ENCODE measurements around the gene GABBR2. TPM values are rescaled to one million over a fixed set of nuclear protein-coding genes. Genes with fewer than 3 reads are reported as not detected.

The GABBR2 gene
- total RNA-seq, 1 experiment from 2014 or later = not detected

GRCh38 chr9:98707166-98708102 is 1.3 kb downstream of the GABBR2 start:
- ChIA-PET CTCF (interaction anchor here (0.7 to 1.1 kb wide), 2 partner anchors 19 to 652 kb away, joined by 3 to 4 read pairs; no protein-coding TSS in a partner anchor), POLR2A (no interaction called here)
- Mint-ChIP-seq H3K4me3 (ENCODE audit: unreplicated experiment) (no peak overlapping the region), H3K36me3 (ENCODE audit: insufficient read depth, unreplicated experiment) (no peaks in the 10 kb centered on the region), H3K9me3 (ENCODE audit: unreplicated experiment) (no peaks in the 10 kb centered on the region), H3K27ac (ENCODE audit: low read depth, unreplicated experiment) (no peak overlapping the region), H3K4me1 (ENCODE audit: insufficient read depth, unreplicated experiment) (no peaks in the 10 kb centered on the region), H3K27me3 (ENCODE audit: insufficient read depth, unreplicated experiment) (peaks cover 55% of the 10 kb centered on the region)
- peak; percentile 30 for DNase-seq (ENCODE audit: unreplicated experiment)
- no TSS peak for BruUV-seq (replicated peaks)
- TF ChIP-seq CTCF (IDR thresholded peaks at IDR 0.05; ENCODE audit: unreplicated experiment) = peak; percentile 27
- intact Hi-C loops (cut with micrococcal nuclease) = loop anchor here (1.0 kb wide), 1 partner anchor 392 kb away; no protein-coding TSS in a partner anchor

- TF ChIP-seq CTCF (IDR thresholded peaks at IDR 0.05; ENCODE audit: unreplicated experiment) = no peak
- DNase-seq (ENCODE audit: unreplicated experiment) = no peak
- Mint-ChIP-seq H3K36me3 (ENCODE audit: insufficient read depth, unreplicated experiment) (no peaks in the 10 kb centered on the region), H3K4me3 (ENCODE audit: unreplicated experiment) (no peak overlapping the region), H3K9me3 (ENCODE audit: unreplicated experiment) (no peaks in the 10 kb centered on the region), H3K4me1 (ENCODE audit: insufficient read depth, unreplicated experiment) (no peaks in the 10 kb centered on the region), H3K27me3 (ENCODE audit: insufficient read depth, unreplicated experiment) (peaks cover 55% of the 10 kb centered on the region), H3K27ac (ENCODE audit: low read depth, unreplicated experiment) (no peak overlapping the region)
- ChIA-PET CTCF (interaction anchor here (0.7 to 1.1 kb wide), 2 partner anchors 20 to 651 kb away, joined by 3 to 4 read pairs; no protein-coding TSS in a partner anchor), POLR2A (no interaction called here)
- no TSS peak for BruUV-seq (replicated peaks)
- intact Hi-C loops (cut with micrococcal nuclease) = loop anchor here (1.0 kb wide), 1 partner anchor 391 kb away; no protein-coding TSS in a partner anchor
Measured at GRCh38 chr9:98706651-98707165, 2.0 kb downstream of the GABBR2 start.

- H3K27ac Mint-ChIP-seq (ENCODE audit: low read depth, unreplicated experiment) = no peak overlapping the region
- no peak overlapping the region for H3K4me3 Mint-ChIP-seq (ENCODE audit: unreplicated experiment)
- H3K27me3 Mint-ChIP-seq (ENCODE audit: insufficient read depth, unreplicated experiment) = peaks cover 82% of the 10 kb centered on the region
- BruUV-seq (replicated peaks) = no TSS peak
- no peaks in the 10 kb centered on the region for H3K4me1 Mint-ChIP-seq (ENCODE audit: insufficient read depth, unreplicated experiment)
- H3K9me3 Mint-ChIP-seq (ENCODE audit: unreplicated experiment) = no peaks in the 10 kb centered on the region
- no peaks in the 10 kb centered on the region for H3K36me3 Mint-ChIP-seq (ENCODE audit: insufficient read depth, unreplicated experiment)
- POLR2A ChIA-PET = no interaction called here
- CTCF ChIA-PET = no interaction called here
- TF ChIP-seq CTCF (IDR thresholded peaks at IDR 0.05; ENCODE audit: unreplicated experiment) = no peak
- intact Hi-C loops (cut with micrococcal nuclease) = no loop called here
- no peak for DNase-seq (ENCODE audit: unreplicated experiment)
Measured at GRCh38 chr9:98702835-98703380, 5.8 kb downstream of the GABBR2 start.

GRCh38 chr9:98702340-98702739 is 6.4 kb downstream of the GABBR2 start:
- ChIA-PET CTCF (no interaction called here), POLR2A (no interaction called here)
- no peak for DNase-seq (ENCODE audit: unreplicated experiment)
- Mint-ChIP-seq H3K4me3 (ENCODE audit: unreplicated experiment) (no peak overlapping the region), H3K27ac (ENCODE audit: low read depth, unreplicated experiment) (no peak overlapping the region), H3K4me1 (ENCODE audit: insufficient read depth, unreplicated experiment) (no peaks in the 10 kb centered on the region), H3K9me3 (ENCODE audit: unreplicated experiment) (no peaks in the 10 kb centered on the region), H3K27me3 (ENCODE audit: insufficient read depth, unreplicated experiment) (peaks cover 88% of the 10 kb centered on the region), H3K36me3 (ENCODE audit: insufficient read depth, unreplicated experiment) (no peaks in the 10 kb centered on the region)
- no peak for TF ChIP-seq CTCF (IDR thresholded peaks at IDR 0.05; ENCODE audit: unreplicated experiment)
- BruUV-seq (replicated peaks) = no TSS peak
- intact Hi-C loops (cut with micrococcal nuclease) = no loop called here

All from MCF 10A (cell line).